GM21619 (cell line): ENCODE results near the gene GSKIP.

ENCODE experiments used
- ATAC-seq: cut with Tn5 transposase; IDR thresholded peaks from one replicate; pipeline ENCODE4 v1.9.1; 2021; ENCODE audit not compliant: unreplicated experiment

The GSKIP gene

GRCh38 chr14:96416292-96416691 lies 53.0 kb downstream of the GSKIP start:
- ATAC-seq, result no peak

- no peak for ATAC-seq
These were observed 53.9 kb downstream of the GSKIP start for GRCh38 chr14:96417254-96417653.

- no peak for ATAC-seq
These were observed 54.7 kb downstream of the GSKIP start for GRCh38 chr14:96418075-96418474.

- ATAC-seq, result no peak
These were observed 57.9 kb downstream of the GSKIP start for GRCh38 chr14:96421236-96421635.

- no peak for ATAC-seq
These were observed 59.7 kb downstream of the GSKIP start for GRCh38 chr14:96422992-96423391.

- no peak for ATAC-seq
These were observed 60.3 kb downstream of the GSKIP start for GRCh38 chr14:96423446-96424108.

- peak; percentile 84 for ATAC-seq
These were observed 61.0 kb downstream of the GSKIP start for GRCh38 chr14:96424109-96424989.

- ATAC-seq, result no peak
These were observed 70.7 kb downstream of the GSKIP start for GRCh38 chr14:96434040-96434439.
